H1 (cell line): ENCODE results near the gene YIF1A. TPM values are rescaled to one million over a fixed set of nuclear protein-coding genes. Genes with fewer than 3 reads are reported as not detected.

Experiments
- CTCF ChIA-PET: fragments of 300-600 bp; sonication (Branson Sonifier 250); formaldehyde crosslinking; loops from one replicate; lab custom pipeline; 2021; ENCODE audit not compliant: partially characterized antibody; lab: Charles Lee
- POLR2A ChIA-PET: fragments of 300-600 bp; sonication (Branson Sonifier 250); formaldehyde crosslinking; loops from one replicate; lab custom pipeline; 2021; ENCODE audit warnings: inconsistent platforms; ENCODE audit not compliant: partially characterized antibody; lab: Charles Lee
- DNase-seq, 2 experiments: peaks; one replicate each; pipeline versions ENCODE4 v3.0.0 to v3.0.0-alpha.2; 2010 to 2022; ENCODE audit warnings: low spot score in 2 of 2, low read depth in 1 of 2, mixed read lengths in 1 of 2
- FAIRE-seq: peaks from 2 replicates; lab custom pipeline; 2011; peaks lifted over from hg19 to GRCh38; lab: Jason Lieb, UNC
- H2AFZ ChIP-seq: 2 replicates; pipeline ENCODE4 v1.8.1; 2012; ENCODE audit warnings: low read length, inconsistent platforms
- H2AK5ac ChIP-seq: 2 replicates; pipeline ENCODE4 v1.6.1; 2013; ENCODE audit warnings: low read depth, low read length
- H2BK120ac ChIP-seq: replicated peaks from 2 replicates; pipeline ENCODE3; 2013; ENCODE audit warnings: low read depth, low read length, inconsistent platforms
- H2BK12ac ChIP-seq: 2 replicates; pipeline ENCODE4 v1.6.1; 2013; ENCODE audit warnings: low read depth, low read length
- H2BK15ac ChIP-seq: 2 replicates; pipeline ENCODE4 v1.6.1; 2013; ENCODE audit warnings: low read length
- H2BK20ac ChIP-seq: 2 replicates; pipeline ENCODE4 v1.6.1; 2013; ENCODE audit warnings: low read length
- H2BK5ac ChIP-seq: 2 replicates; pipeline ENCODE4 v1.6.1; 2013; ENCODE audit warnings: low read depth, low read length
- H3K14ac ChIP-seq: 2 replicates; pipeline ENCODE4 v1.6.1; 2013; ENCODE audit warnings: inconsistent platforms; ENCODE audit not compliant: insufficient read length
- H3K18ac ChIP-seq: 2 replicates; pipeline ENCODE4 v1.6.1; 2013; ENCODE audit warnings: low read length; ENCODE audit errors: extremely low read depth
- H3K23ac ChIP-seq: 2 replicates; pipeline ENCODE4 v1.6.1; 2013; ENCODE audit warnings: inconsistent platforms; ENCODE audit not compliant: insufficient read length
- H3K23me2 ChIP-seq: 2 replicates; pipeline ENCODE4 v1.6.1; 2013; ENCODE audit warnings: low read depth, low read length
- H3K27ac ChIP-seq: 2 replicates; pipeline ENCODE4 v1.6.1; 2011; ENCODE audit warnings: low read depth, low read length, inconsistent platforms
- H3K27me3 ChIP-seq, 4 experiments: replicated peaks in 1 of 4; 1 replicate in 1 of 4; 2 replicates in 3 of 4; pipeline versions ENCODE4 v1.6.1 to v1.8.1; 2011 to 2013; ENCODE audit warnings: low read length in 3 of 4, mild to moderate bottlenecking in 3 of 4, inconsistent platforms in 2 of 4, mixed read lengths in 2 of 4, moderate library complexity in 1 of 4; ENCODE audit not compliant: control insufficient read depth in 3 of 4, insufficient read depth in 3 of 4; ENCODE audit errors: extremely low read depth in 1 of 4
- H3K36me3 ChIP-seq, 4 experiments: 2 replicates each; pipeline versions ENCODE4 v1.6.1 to v1.8.1; 2011 to 2013; ENCODE audit warnings: mild to moderate bottlenecking in 4 of 4, low read length in 3 of 4, moderate library complexity in 2 of 4, control low read depth in 1 of 4, inconsistent platforms in 1 of 4; ENCODE audit not compliant: insufficient read depth in 4 of 4, control insufficient read depth in 2 of 4
- H3K4ac ChIP-seq: replicated peaks from 2 replicates; pipeline ENCODE3; 2013; ENCODE audit warnings: low read length, low read depth, mixed read lengths, inconsistent platforms; ENCODE audit not compliant: insufficient read length
- H3K4me1 ChIP-seq, 4 experiments: replicated peaks in 1 of 4; 1 replicate in 1 of 4; 2 replicates in 3 of 4; pipeline versions ENCODE4 v1.6.1 to v1.8.1; 2011 to 2013; ENCODE audit warnings: low read length in 3 of 4, inconsistent platforms in 2 of 4, mixed read lengths in 1 of 4; ENCODE audit not compliant: insufficient read depth in 4 of 4, control insufficient read depth in 3 of 4
- H3K4me2 ChIP-seq, 2 experiments: 2 replicates each; pipeline versions ENCODE4 v1.6.1 to v1.8.1; 2011 to 2013; ENCODE audit warnings: low read depth in 2 of 2, low read length in 2 of 2, control low read depth in 1 of 2, inconsistent platforms in 1 of 2, mild to moderate bottlenecking in 1 of 2; ENCODE audit not compliant: insufficient read depth in 1 of 2
- H3K4me3 ChIP-seq, 4 experiments: fragments of 200-600, 300-600 bp in 1 of 4; sonication (generic), shearing (Covaris generic), sonication (Bioruptor Twin) in 1 of 4; 2 replicates each; pipeline versions ENCODE4 v1.5.1 to v1.8.1; 2011 to 2016; ENCODE audit warnings: low read length in 4 of 4, low read depth in 3 of 4, control low read depth in 2 of 4, inconsistent platforms in 2 of 4, mild to moderate bottlenecking in 2 of 4, mixed read lengths in 1 of 4, moderate library complexity in 1 of 4; ENCODE audit not compliant: insufficient read depth in 2 of 4; ENCODE audit errors: extremely low read depth in 1 of 4
- H3K56ac ChIP-seq: replicated peaks from 2 replicates; pipeline ENCODE3; 2013; ENCODE audit warnings: low read depth, mild to moderate bottlenecking, mixed read lengths, low read length, inconsistent platforms; ENCODE audit not compliant: insufficient read length
- H3K79me1 ChIP-seq: 2 replicates; pipeline ENCODE4 v1.6.1; 2013; ENCODE audit warnings: low read depth, low read length, control low read depth
- H3K79me2 ChIP-seq, 2 experiments: 2 replicates each; pipeline versions ENCODE4 v1.6.1 to v1.8.1; 2012 to 2013; ENCODE audit warnings: low read length in 2 of 2, mild to moderate bottlenecking in 2 of 2, inconsistent platforms in 1 of 2; ENCODE audit not compliant: insufficient read depth in 2 of 2, control insufficient read depth in 1 of 2
- H3K9ac ChIP-seq, 4 experiments: replicated peaks in 1 of 4; 1 replicate in 1 of 4; 2 replicates in 3 of 4; pipeline versions ENCODE4 v1.6.1 to v1.8.1; 2011 to 2013; ENCODE audit warnings: low read depth in 3 of 4, low read length in 3 of 4, control low read depth in 2 of 4, mild to moderate bottlenecking in 2 of 4, moderate library complexity in 2 of 4, inconsistent platforms in 1 of 4; ENCODE audit errors: extremely low read depth in 1 of 4
- H3K9me3 ChIP-seq, 2 experiments: 2 replicates each; pipeline versions ENCODE4 v1.6.1 to v1.8.1; 2012 to 2013; ENCODE audit warnings: mild to moderate bottlenecking in 2 of 2, moderate library complexity in 2 of 2, control low read depth in 1 of 2, inconsistent platforms in 1 of 2, low read depth in 1 of 2, low read length in 1 of 2, mixed read lengths in 1 of 2; ENCODE audit not compliant: insufficient read depth in 2 of 2
- H4K20me1 ChIP-seq, 2 experiments: replicated peaks in 1 of 2; 2 replicates each; pipeline versions ENCODE3 to v1.8.1; 2011 to 2013; ENCODE audit warnings: inconsistent platforms in 2 of 2, low read length in 2 of 2, mild to moderate bottlenecking in 1 of 2; ENCODE audit not compliant: insufficient read depth in 2 of 2, control insufficient read depth in 1 of 2
- H4K5ac ChIP-seq: 2 replicates; pipeline ENCODE4 v1.6.1; 2013; ENCODE audit warnings: low read length, low read depth, mixed read lengths, inconsistent platforms; ENCODE audit not compliant: insufficient read length
- H4K8ac ChIP-seq: 2 replicates; pipeline ENCODE4 v1.8.0; 2013; ENCODE audit warnings: mild to moderate bottlenecking, moderate library complexity, low read length, inconsistent platforms; ENCODE audit not compliant: insufficient read depth; ENCODE audit errors: extremely low read depth
- H4K91ac ChIP-seq: replicated peaks from 2 replicates; pipeline ENCODE3; 2013; ENCODE audit warnings: low read length, mixed read lengths, inconsistent platforms; ENCODE audit not compliant: insufficient read length
- EZH2 ChIP-seq: fragments of 200-600 bp; sonication (generic); IDR thresholded peaks from 2 replicates; pipeline ENCODE4 v1.7.1; 2012; ENCODE audit warnings: low read depth, mild to moderate bottlenecking, moderate library complexity, low read length, inconsistent platforms; ENCODE audit not compliant: severe bottlenecking
- GABPA ChIP-seq: IDR thresholded peaks from 2 replicates; pipeline ENCODE4 v1.6.1; 2011; ENCODE audit warnings: mild to moderate bottlenecking, low read length, moderate library complexity, borderline replicate concordance; ENCODE audit not compliant: insufficient read depth
- GTF2F1 ChIP-seq: IDR thresholded peaks from 2 replicates; pipeline ENCODE4 v1.6.1; 2012; ENCODE audit warnings: low read depth, low read length, improper control_type of control experiment, borderline replicate concordance
- NANOG ChIP-seq: IDR thresholded peaks from 2 replicates; pipeline ENCODE4 v1.6.1; 2011; ENCODE audit warnings: low read length, low read depth, mild to moderate bottlenecking, inconsistent platforms; ENCODE audit not compliant: insufficient read depth, poor library complexity, severe bottlenecking
- NRF1 ChIP-seq: IDR thresholded peaks from 2 replicates; pipeline ENCODE4 v1.6.1; 2011; ENCODE audit warnings: mild to moderate bottlenecking, low read depth, low read length, improper control_type of control experiment
- RFX5 ChIP-seq: IDR thresholded peaks from 2 replicates; pipeline ENCODE4 v1.6.1; 2011; ENCODE audit warnings: low read depth, low read length, improper control_type of control experiment, borderline replicate concordance
- TAF1 ChIP-seq: IDR thresholded peaks from 2 replicates; pipeline ENCODE4 v1.6.1; 2011; ENCODE audit warnings: mild to moderate bottlenecking, low read depth, low read length
- TEAD4 ChIP-seq: IDR thresholded peaks from 2 replicates; pipeline ENCODE4 v1.6.1; 2012; ENCODE audit warnings: low read depth, low read length, inconsistent platforms, mixed read lengths
- ZNF274 ChIP-seq: IDR thresholded peaks from 2 replicates; pipeline ENCODE4 v1.7.0; 2012; ENCODE audit warnings: low read length, borderline replicate concordance; ENCODE audit errors: extremely low read depth
- WGBS, 2 experiments: shearing (Covaris generic) in 1 of 2; methylation state at CpG; one replicate each; pipeline versions ENCODE4 v1.1.6 to v1.1.7; 2013 to 2015; ENCODE audit warnings: low lambda C conversion rate in 2 of 2, mixed read lengths in 2 of 2, inconsistent platforms in 1 of 2, low coverage in 1 of 2, missing lambda C conversion rate in 1 of 2; ENCODE audit not compliant: insufficient replicate concordance in 2 of 2, insufficient coverage in 1 of 2, insufficient read length in 1 of 2; ENCODE audit errors: extremely low coverage in 1 of 2, missing lambda C conversion rate in 1 of 2; 5-methylcytosine and 5-hydroxymethylcytosine counted together
- polyA plus RNA-seq, 7 experiments: library from polyadenylated mRNA; depleted of rRNA in 3 of 7; stranded (reverse) in 5 of 7; unstranded in 2 of 7; fragments of >200 nt in 5 of 7; fragments of 200-250 nt in 2 of 7; gene quantifications; 1 replicate in 5 of 7; 2 replicates in 1 of 7; 4 replicates in 1 of 7; pipeline versions ENCODE4 v1.2.1 to v1.2.3, GENCODE V29; 2011 to 2013; ENCODE audit warnings: missing spikeins in 2 of 7, mixed read lengths in 2 of 7
- total RNA-seq: library from RNA; stranded (reverse); fragmentation: NEBNext Ultra II Directional; extraction: Animal tissue kit (Norgen Biotek cat#: 25700); gene quantifications from 2 replicates; pipeline ENCODE4 v1.2.1, GENCODE V29; 2021
- TF ChIP-seq, protein P1 (sequence below): IDR thresholded peaks from 2 replicates; pipeline ENCODE4 v1.6.1; 2012; ENCODE audit warnings: low read length, inconsistent platforms

YIF1A gene
- total and polyA plus RNA-seq, 2 of the 8 experiments (the other 6 are each of a cell fraction or from before 2014, with no cell fraction given), result 70.1 to 178 TPM

DNA sequence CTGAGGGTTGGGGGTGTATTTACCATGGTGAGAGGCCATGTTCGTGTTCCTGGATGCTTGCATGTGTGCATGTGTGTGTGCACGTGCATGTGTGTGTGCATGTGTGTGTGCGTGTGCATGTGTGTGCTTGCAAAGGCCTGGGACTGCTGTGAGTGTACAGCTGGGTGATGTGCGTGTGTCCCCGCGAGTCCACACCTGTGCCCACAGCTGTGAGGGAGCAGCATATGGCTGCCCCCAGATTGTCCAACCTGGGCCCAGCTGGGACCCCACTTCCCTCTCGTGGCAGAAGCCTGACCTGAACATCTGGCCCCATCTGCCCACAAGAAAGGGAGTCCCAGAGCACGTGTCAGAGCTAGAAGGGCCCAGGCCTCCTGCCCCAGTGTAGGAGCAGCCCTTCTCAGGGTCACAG lies 36.3 kb upstream of the YIF1A start:
- Histone ChIP-seq H3K27me3 (peaks cover 0 to 7% (median 6%) of the 10 kb centered on the region in 4 experiments; a peak in 3 of 7 replicates), H2AFZ (no peak overlapping the region), H3K56ac (no peak overlapping the region), H3K9me3 (no peaks in the 10 kb centered on the region), H3K36me3 (no peaks in the 10 kb centered on the region), H3K14ac (no peak overlapping the region), H4K5ac (no peak overlapping the region), H3K23ac (no peak overlapping the region), H4K8ac (no peak overlapping the region), H2BK5ac (peak overlapping the region; percentile 76), H3K4me1 (peaks cover 5 to 13% (median 8%) of the 10 kb centered on the region in 4 experiments; a peak in 6 of 7 replicates), H2BK12ac (peak overlapping the region; percentile 89; the same call in 1 of the 2 replicates), H3K4me3 (no peak overlapping the region), H4K20me1 (no peaks in the 10 kb centered on the region), H4K91ac (peak overlapping the region; percentile 0), H2BK120ac (no peak overlapping the region), H3K27ac (no peak overlapping the region), H3K4ac (no peak overlapping the region), H2BK20ac (peak overlapping the region; percentile 99; the same call in 1 of the 2 replicates), H3K79me1 (no peaks in the 10 kb centered on the region), H2AK5ac (no peak overlapping the region), H3K9ac (no peak overlapping the region), H3K18ac (peak overlapping the region; percentile 94; the same call in 1 of the 2 replicates), H3K4me2 (no peak overlapping the region), H3K79me2 (no peaks in the 10 kb centered on the region), H3K23me2 (peaks cover 3% of the 10 kb centered on the region; the same call in 1 of the 2 replicates), H2BK15ac (peak overlapping the region; percentile 100)
- ChIA-PET POLR2A (interaction anchor here (1.2 to 2.2 kb wide), 2 partner anchors 12 to 14 kb away, joined by 3 to 6 read pairs; no protein-coding TSS in a partner anchor), CTCF (interaction anchor here (4.0 kb wide), 1 partner anchor 12 kb away, joined by 73 read pairs; no protein-coding TSS in a partner anchor)
- WGBS, 2 experiments, result 95% methylated on average over 8 of the region's 8 CpGs; no CpG with 5 or more reads in 1 of the 2 experiments
- DNase-seq, result no peak
- TF ChIP-seq, protein P1, sequence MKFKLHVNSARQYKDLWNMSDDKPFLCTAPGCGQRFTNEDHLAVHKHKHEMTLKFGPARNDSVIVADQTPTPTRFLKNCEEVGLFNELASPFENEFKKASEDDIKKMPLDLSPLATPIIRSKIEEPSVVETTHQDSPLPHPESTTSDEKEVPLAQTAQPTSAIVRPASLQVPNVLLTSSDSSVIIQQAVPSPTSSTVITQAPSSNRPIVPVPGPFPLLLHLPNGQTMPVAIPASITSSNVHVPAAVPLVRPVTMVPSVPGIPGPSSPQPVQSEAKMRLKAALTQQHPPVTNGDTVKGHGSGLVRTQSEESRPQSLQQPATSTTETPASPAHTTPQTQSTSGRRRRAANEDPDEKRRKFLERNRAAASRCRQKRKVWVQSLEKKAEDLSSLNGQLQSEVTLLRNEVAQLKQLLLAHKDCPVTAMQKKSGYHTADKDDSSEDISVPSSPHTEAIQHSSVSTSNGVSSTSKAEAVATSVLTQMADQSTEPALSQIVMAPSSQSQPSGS, result no peak
- TF ChIP-seq GABPA (no peak), RFX5 (no peak), NANOG (no peak), EZH2 (no peak), GTF2F1 (no peak), TAF1 (no peak), NRF1 (no peak), TEAD4 (no peak), ZNF274 (no peak)
- no peak for FAIRE-seq
